Spinal cord (tissue), 10 donors: ENCODE data around the gene PTPRF. TPM values are rescaled to one million over a fixed set of nuclear protein-coding genes. Genes with fewer than 3 reads are reported as not detected.
"Not testable (repeated sequence)": the region's sequence is repeated elsewhere in the genome, so short reads cannot be mapped to it uniquely, and the experiment has no call there.

Experiments
- DNase-seq, 6 donors: peaks; one replicate each; pipeline versions ENCODE4 v3.0.0 to v3.0.0-alpha.2; 2013 to 2015; ENCODE audit warnings: low spot score in 6 of 6, low read depth in 4 of 6
- H3K27ac ChIP-seq: one replicate; pipeline ENCODE4 v1.5.1; 2013; ENCODE audit warnings: low read depth, low read length, control low read depth
- H3K27me3 ChIP-seq: one replicate; pipeline ENCODE4 v1.6.1; 2013; ENCODE audit warnings: low read length; ENCODE audit not compliant: control insufficient read depth, insufficient read depth
- H3K36me3 ChIP-seq: one replicate; pipeline ENCODE4 v1.6.1; 2013; ENCODE audit warnings: low read length; ENCODE audit not compliant: control insufficient read depth, insufficient read depth
- H3K4me1 ChIP-seq: one replicate; pipeline ENCODE4 v1.6.1; 2013; ENCODE audit warnings: low read length; ENCODE audit not compliant: control insufficient read depth, insufficient read depth
- H3K4me3 ChIP-seq: one replicate; pipeline ENCODE4 v1.5.1; 2013; ENCODE audit warnings: low read depth, low read length, control low read depth
- H3K9me3 ChIP-seq: one replicate; pipeline ENCODE4 v1.6.1; 2013; ENCODE audit warnings: low read length; ENCODE audit not compliant: control insufficient read depth, insufficient read depth
- WGBS: methylation state at CpG from one replicate; pipeline ENCODE4 v1.1.5; 2013; ENCODE audit warnings: missing lambda C conversion rate; ENCODE audit not compliant: insufficient coverage; 5-methylcytosine and 5-hydroxymethylcytosine counted together
- polyA plus RNA-seq, 2 donors: library from polyadenylated mRNA; unstranded; fragments of 120-200 nt; gene quantifications; one replicate each; pipeline ENCODE4 v1.2.1, GENCODE V29; 2013; ENCODE audit not compliant: insufficient read length in 2 of 2
- total RNA-seq, 2 donors: library from RNA; depleted of rRNA in 1 of 2; stranded (reverse); fragments of 120-200 nt in 1 of 2; fragments of >200 nt in 1 of 2; gene quantifications; one replicate each; pipeline versions ENCODE4 v1.2.3 to v1.2.4, GENCODE V29; 2013 to 2014
- donor health status: healthy.

PTPRF gene
- total and polyA plus RNA-seq, 4 donors: 51.0 to 114 (median 92.4) TPM

DNA sequence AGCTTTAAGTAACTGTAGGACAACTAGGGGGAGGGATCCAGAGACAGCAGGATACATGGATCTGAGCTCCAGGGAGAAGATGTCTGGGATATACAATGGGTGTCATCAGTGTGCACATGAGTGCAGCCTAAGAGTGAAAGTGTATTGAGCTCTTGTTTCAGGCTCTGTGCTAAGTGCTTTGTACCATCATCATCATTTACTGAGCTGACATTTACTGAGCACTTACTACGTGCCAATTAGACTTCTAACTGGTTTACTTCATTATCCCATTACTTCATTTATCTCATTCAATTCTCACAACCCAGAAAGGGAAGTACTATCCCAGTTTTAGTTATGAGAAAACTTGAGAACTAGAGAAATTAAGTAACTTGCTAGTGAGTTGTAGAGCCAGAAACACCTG lies 114.8 kb downstream of the PTPRF start:
- no peak overlapping the region for H3K4me3 ChIP-seq
- peaks cover 6% of the 10 kb centered on the region for H3K4me1 ChIP-seq
- no peaks in the 10 kb centered on the region for H3K36me3 ChIP-seq
- DNase-seq: no peak
- no CpG with 5 or more reads among the region's 1 CpG for WGBS
- H3K27ac ChIP-seq: no peak overlapping the region
- H3K9me3 ChIP-seq: no peaks in the 10 kb centered on the region
- H3K27me3 ChIP-seq: no peaks in the 10 kb centered on the region

GRCh38 chr1:43647331-43647730 lies 116.6 kb downstream of the PTPRF start:
- not testable (repeated sequence) for DNase-seq, H3K27ac ChIP-seq, H3K9me3 ChIP-seq, H3K36me3 ChIP-seq, H3K27me3 ChIP-seq, H3K4me3 ChIP-seq
- whole genome bisulfite sequencing: 100% methylated on average over 5 of the region's 9 CpGs
- H3K4me1 ChIP-seq: peaks cover 13% of the 10 kb centered on the region

DNA sequence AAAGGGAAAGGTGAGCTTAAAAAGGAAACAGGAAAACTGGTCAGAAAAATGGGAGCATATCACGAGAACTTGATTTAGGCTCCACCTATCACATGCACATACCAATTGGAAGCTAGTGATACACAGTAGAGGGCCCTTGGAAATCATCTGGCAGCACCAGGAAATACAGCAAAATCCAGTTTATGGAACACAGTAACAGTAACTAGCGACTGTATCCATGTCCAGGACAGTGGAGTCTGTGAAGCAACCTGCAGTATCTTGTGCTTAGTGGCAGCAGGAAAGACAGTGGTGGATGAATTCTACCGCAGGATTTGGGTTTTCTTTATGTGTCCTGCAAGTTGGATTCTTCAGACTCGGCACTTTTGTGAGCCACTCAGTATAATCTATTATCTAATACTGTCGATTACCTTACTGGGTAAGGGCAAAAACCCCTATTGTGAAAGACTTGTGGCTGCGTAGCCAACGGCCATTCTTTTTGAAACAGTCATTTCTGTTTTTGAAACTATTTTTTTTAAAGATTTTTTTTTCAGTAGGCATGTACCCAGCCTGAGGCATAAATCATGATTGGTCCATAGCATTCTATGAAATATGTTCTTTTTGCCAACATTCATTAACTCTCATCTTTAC lies 117.7 kb downstream of the PTPRF start:
- H3K27ac ChIP-seq: no peak overlapping the region
- no peak for DNase-seq

DNA sequence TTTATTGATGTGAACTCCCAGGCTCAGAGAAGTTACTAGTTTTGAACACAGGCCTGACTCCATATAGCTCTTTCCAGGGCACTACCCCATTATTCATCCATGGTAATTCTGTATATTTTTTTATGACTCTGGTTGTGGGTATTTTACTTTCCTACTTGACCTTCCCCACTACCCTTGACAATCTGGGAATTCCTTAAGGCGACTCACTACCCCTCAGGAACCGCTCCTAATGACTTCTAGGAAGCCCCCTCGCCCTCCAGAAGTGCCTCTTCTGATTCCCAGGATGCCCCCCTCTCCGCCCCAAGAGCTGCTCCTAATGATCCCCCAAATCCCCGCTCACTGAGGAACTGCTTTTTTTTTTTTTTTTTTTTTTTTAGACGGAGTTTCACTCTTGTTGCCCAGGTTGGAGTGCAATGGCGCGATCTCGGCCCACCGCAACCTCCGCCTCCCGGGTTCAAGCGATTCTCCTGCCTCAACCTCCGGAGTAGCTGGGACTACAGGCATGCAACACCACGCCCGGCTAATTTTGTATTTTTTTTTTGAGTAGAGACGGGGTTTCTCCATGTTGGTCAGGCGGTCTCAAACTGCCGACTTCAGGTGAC lies 118.3 kb downstream of the PTPRF start:
- Histone ChIP-seq H3K9me3 (no peaks in the 10 kb centered on the region), H3K4me3 (peak overlapping the region; percentile 88), H3K36me3 (peaks cover 6% of the 10 kb centered on the region), H3K27me3 (no peaks in the 10 kb centered on the region), H3K4me1 (peaks cover 13% of the 10 kb centered on the region), H3K27ac (peak overlapping the region; percentile 100)
- 11% methylated on average over 9 of the region's 19 CpGs for WGBS
- no peak for DNase-seq

More for the DNA sequence above, 117.7 kb downstream of the PTPRF start:
- Histone ChIP-seq H3K27me3 (no peaks in the 10 kb centered on the region), H3K9me3 (no peaks in the 10 kb centered on the region), H3K36me3 (peaks cover 2% of the 10 kb centered on the region), H3K4me1 (peaks cover 13% of the 10 kb centered on the region), H3K4me3 (no peak overlapping the region)
- WGBS: 88% methylated on average over 3 of the region's 7 CpGs

DNA sequence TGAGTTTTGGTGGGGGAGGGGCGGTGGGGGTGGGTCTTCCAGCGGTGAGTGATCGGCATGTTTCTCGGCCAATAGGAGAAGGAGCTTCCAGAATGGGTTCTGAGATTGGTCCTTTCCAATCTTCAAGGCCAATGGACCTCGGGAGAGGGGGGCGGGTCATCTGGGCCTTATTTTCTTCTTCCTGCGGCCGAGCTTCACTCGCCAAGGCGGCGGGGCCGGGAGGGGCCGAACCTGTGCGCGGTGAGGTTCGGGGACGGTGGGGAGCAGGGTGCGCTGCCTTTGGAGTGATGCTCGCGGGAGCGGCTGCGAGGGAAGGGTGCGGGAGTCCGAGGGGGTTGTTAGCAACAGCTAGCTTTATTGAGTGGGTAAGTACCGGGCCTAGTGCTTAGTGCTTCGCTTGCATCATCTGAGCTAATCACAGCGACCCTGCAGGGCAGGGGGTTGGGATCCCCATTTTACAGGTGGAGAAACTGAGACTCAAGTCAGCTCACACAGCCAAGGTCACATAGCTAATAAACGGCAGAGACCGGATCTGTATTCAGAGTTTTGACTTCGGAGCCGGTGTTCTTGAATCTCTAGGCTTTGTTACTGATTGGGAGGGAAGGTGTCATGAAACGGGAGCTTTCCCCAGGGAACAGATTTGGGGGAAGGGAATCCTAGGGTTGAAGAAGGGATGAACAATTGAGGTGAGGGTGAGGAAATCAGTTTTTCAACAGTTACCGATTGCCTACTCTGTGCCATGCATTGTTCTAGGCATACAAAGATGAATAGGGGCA lies 119.8 kb downstream of the PTPRF start:
- WGBS: under 1% methylated on average over 31 of the region's 33 CpGs
- peaks cover 16% of the 10 kb centered on the region for H3K36me3 ChIP-seq

GRCh38 chr1:43651188-43651587 lies 120.5 kb downstream of the PTPRF start:
- H3K27me3 ChIP-seq: no peaks in the 10 kb centered on the region
- WGBS: 0% methylated on average over 1 of the region's 6 CpGs
- DNase-seq: no peak
- no peaks in the 10 kb centered on the region for H3K9me3 ChIP-seq
- peak overlapping the region; percentile 88 for H3K4me3 ChIP-seq
- H3K36me3 ChIP-seq: peaks cover 19% of the 10 kb centered on the region
- H3K27ac ChIP-seq: no peak overlapping the region
- peaks cover 13% of the 10 kb centered on the region for H3K4me1 ChIP-seq

More for the DNA sequence above, 119.8 kb downstream of the PTPRF start:
- Histone ChIP-seq H3K4me1 (peaks cover 13% of the 10 kb centered on the region), H3K27ac (peak overlapping the region; percentile 100), H3K27me3 (no peaks in the 10 kb centered on the region), H3K4me3 (peak overlapping the region; percentile 88), H3K9me3 (no peaks in the 10 kb centered on the region)
- DNase-seq: peak; percentile 97 to 99 (median 98)

- 90% methylated on average over 3 of the region's 3 CpGs for WGBS
- no peak for DNase-seq
- no peak overlapping the region for H3K27ac ChIP-seq
- H3K9me3 ChIP-seq: no peaks in the 10 kb centered on the region
- no peaks in the 10 kb centered on the region for H3K27me3 ChIP-seq
- H3K4me1 ChIP-seq: peaks cover 13% of the 10 kb centered on the region
- no peak overlapping the region for H3K4me3 ChIP-seq
- peaks cover 26% of the 10 kb centered on the region for H3K36me3 ChIP-seq
Observed at GRCh38 chr1:43651902-43652301, 121.2 kb downstream of the PTPRF start.

DNA sequence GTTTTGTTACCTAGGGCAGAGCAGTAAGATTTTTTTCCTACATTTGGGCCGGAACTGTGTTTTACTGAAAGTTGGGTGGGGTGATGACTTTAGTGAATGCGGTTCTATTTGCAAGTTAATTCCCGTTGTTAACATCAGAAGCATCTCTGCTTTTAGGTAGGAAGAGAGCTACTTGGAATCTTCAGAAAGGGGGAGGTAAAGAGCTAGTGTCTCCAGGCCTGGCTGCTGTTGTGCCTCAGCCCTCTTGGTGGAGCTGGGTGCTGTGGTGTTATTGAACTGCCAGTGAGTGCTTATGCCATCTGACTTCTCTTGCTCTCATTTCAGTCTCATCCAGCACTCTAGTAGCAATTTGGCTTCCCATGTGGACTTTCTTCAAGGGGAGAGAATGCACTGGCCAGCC lies 122.7 kb downstream of the PTPRF start:
- 44% methylated on average over 3 of the region's 3 CpGs for WGBS
- Histone ChIP-seq H3K27me3 (no peaks in the 10 kb centered on the region), H3K36me3 (peaks cover 40% of the 10 kb centered on the region), H3K27ac (no peak overlapping the region), H3K9me3 (no peaks in the 10 kb centered on the region), H3K4me1 (peaks cover 13% of the 10 kb centered on the region), H3K4me3 (no peak overlapping the region)
- no peak for DNase-seq

DNA sequence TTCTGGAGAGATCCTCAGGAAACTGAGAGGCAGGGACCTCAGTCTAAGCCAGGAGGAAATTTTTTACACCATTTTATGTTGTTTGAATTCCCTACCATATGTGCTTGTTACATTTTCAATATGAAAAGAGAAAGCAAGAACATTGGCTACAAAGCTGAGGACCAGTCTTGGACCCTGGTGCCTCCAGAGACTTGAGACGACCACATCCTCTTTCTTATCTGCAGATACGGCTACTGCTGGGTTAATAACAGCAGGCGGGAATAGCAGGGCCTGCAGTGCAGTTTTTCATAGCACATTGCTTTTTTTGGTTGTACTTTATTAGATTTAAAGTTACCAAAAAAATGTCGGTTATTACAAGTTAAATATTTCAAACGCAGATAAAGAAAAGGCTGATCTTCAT lies 123.2 kb downstream of the PTPRF start:
- no CpG with 5 or more reads among the region's 5 CpGs for WGBS
- H3K27ac ChIP-seq: no peak overlapping the region
- peaks cover 12% of the 10 kb centered on the region for H3K4me1 ChIP-seq
- DNase-seq: no peak
- no peaks in the 10 kb centered on the region for H3K27me3 ChIP-seq
- H3K36me3 ChIP-seq: peaks cover 45% of the 10 kb centered on the region
- no peaks in the 10 kb centered on the region for H3K9me3 ChIP-seq
- H3K4me3 ChIP-seq: no peak overlapping the region
